Stomach smooth muscle (tissue), 2 donors: Measurements from ENCODE around the gene SFXN5.

Experiments
- H3K27ac ChIP-seq: one replicate; pipeline ENCODE4 v1.7.0; 2013; ENCODE audit warnings: mild to moderate bottlenecking, low read length, inconsistent platforms
- H3K27me3 ChIP-seq, 2 donors: one replicate each; pipeline ENCODE4 v1.7.0; 2013; ENCODE audit warnings: low read length in 2 of 2; ENCODE audit not compliant: insufficient read depth in 2 of 2, control insufficient read depth in 1 of 2
- H3K36me3 ChIP-seq, 2 donors: one replicate each; pipeline ENCODE4 v1.7.0; 2013; ENCODE audit warnings: low read length in 2 of 2; ENCODE audit not compliant: control insufficient read depth in 2 of 2, insufficient read depth in 2 of 2
- H3K4me1 ChIP-seq: one replicate; pipeline ENCODE4 v1.7.0; 2013; ENCODE audit warnings: low read length; ENCODE audit not compliant: control insufficient read depth, insufficient read depth
- H3K4me3 ChIP-seq, 2 donors: one replicate each; pipeline ENCODE4 v1.7.0; 2013; ENCODE audit warnings: low read length in 2 of 2
- H3K9ac ChIP-seq, 2 donors: one replicate each; pipeline ENCODE4 v1.7.0; 2013; ENCODE audit warnings: low read length in 2 of 2, mild to moderate bottlenecking in 1 of 2
- H3K9me3 ChIP-seq, 2 donors: one replicate each; pipeline ENCODE4 v1.7.0; 2013; ENCODE audit warnings: low read length in 2 of 2; ENCODE audit not compliant: control insufficient read depth in 2 of 2
- donor health status: healthy.
- donor health status: Pancreatic carcinoma.

The SFXN5 gene

GRCh38 chr2:73110168-73111072 lies 38.9 kb upstream of the SFXN5 start:
- Histone ChIP-seq H3K27me3 (no peaks in the 10 kb centered on the region), H3K36me3 (no peaks in the 10 kb centered on the region), H3K9ac (peak overlapping the region; percentile 84 to 91), H3K9me3 (no peaks in the 10 kb centered on the region), H3K4me3 (peak overlapping the region; percentile 81 to 88), H3K27ac (no peak overlapping the region), H3K4me1 (peaks cover 43% of the 10 kb centered on the region)

- Histone ChIP-seq H3K9me3 (no peaks in the 10 kb centered on the region), H3K36me3 (no peaks in the 10 kb centered on the region), H3K4me3 (no peak overlapping the region), H3K9ac (no peak overlapping the region), H3K27ac (no peak overlapping the region), H3K27me3 (no peaks in the 10 kb centered on the region), H3K4me1 (peaks cover 45% of the 10 kb centered on the region)
Measured at GRCh38 chr2:73109431-73110167, 38.1 kb upstream of the SFXN5 start.

GRCh38 chr2:73107211-73107926 lies 35.9 kb upstream of the SFXN5 start:
- Histone ChIP-seq H3K4me1 (peaks cover 42% of the 10 kb centered on the region), H3K9me3 (no peaks in the 10 kb centered on the region), H3K27ac (no peak overlapping the region), H3K9ac (no peak overlapping the region), H3K27me3 (no peaks in the 10 kb centered on the region), H3K36me3 (no peaks in the 10 kb centered on the region), H3K4me3 (no peak overlapping the region)

GRCh38 chr2:73106791-73107190 lies 35.3 kb upstream of the SFXN5 start:
- Histone ChIP-seq H3K9me3 (no peaks in the 10 kb centered on the region), H3K9ac (no peak overlapping the region), H3K4me3 (no peak overlapping the region), H3K27ac (no peak overlapping the region), H3K27me3 (no peaks in the 10 kb centered on the region), H3K36me3 (no peaks in the 10 kb centered on the region), H3K4me1 (peaks cover 36% of the 10 kb centered on the region)

GRCh38 chr2:73105511-73105971 lies 34.0 kb upstream of the SFXN5 start:
- Histone ChIP-seq H3K4me3 (no peak overlapping the region), H3K36me3 (no peaks in the 10 kb centered on the region), H3K27ac (no peak overlapping the region), H3K9ac (no peak overlapping the region), H3K9me3 (no peaks in the 10 kb centered on the region), H3K27me3 (no peaks in the 10 kb centered on the region), H3K4me1 (peaks cover 26% of the 10 kb centered on the region)

GRCh38 chr2:73104933-73105332 lies 33.4 kb upstream of the SFXN5 start:
- Histone ChIP-seq H3K9me3 (no peaks in the 10 kb centered on the region), H3K36me3 (no peaks in the 10 kb centered on the region), H3K4me3 (no peak overlapping the region), H3K27ac (no peak overlapping the region), H3K27me3 (no peaks in the 10 kb centered on the region), H3K9ac (no peak overlapping the region), H3K4me1 (peaks cover 20% of the 10 kb centered on the region)

- Histone ChIP-seq H3K36me3 (no peaks in the 10 kb centered on the region), H3K9ac (no peak overlapping the region), H3K9me3 (no peaks in the 10 kb centered on the region), H3K4me1 (peaks cover 20% of the 10 kb centered on the region), H3K4me3 (no peak overlapping the region), H3K27me3 (no peaks in the 10 kb centered on the region), H3K27ac (no peak overlapping the region)
Measured at GRCh38 chr2:73103018-73103542, 31.6 kb upstream of the SFXN5 start.

GRCh38 chr2:73101626-73102256 lies 30.2 kb upstream of the SFXN5 start:
- H3K36me3 ChIP-seq = no peaks in the 10 kb centered on the region
- no peaks in the 10 kb centered on the region for H3K9me3 ChIP-seq
- H3K4me3 ChIP-seq = no peak overlapping the region
- no peak overlapping the region for H3K9ac ChIP-seq
- no peaks in the 10 kb centered on the region for H3K27me3 ChIP-seq
- no peak overlapping the region for H3K27ac ChIP-seq
- H3K4me1 ChIP-seq = peaks cover 10% of the 10 kb centered on the region

GRCh38 chr2:73100956-73101355 lies 29.4 kb upstream of the SFXN5 start:
- peaks cover 5% of the 10 kb centered on the region for H3K4me1 ChIP-seq
- no peak overlapping the region for H3K9ac ChIP-seq

GRCh38 chr2:73099486-73099885 lies 28.0 kb upstream of the SFXN5 start:
- Histone ChIP-seq H3K36me3 (no peaks in the 10 kb centered on the region), H3K9me3 (no peaks in the 10 kb centered on the region), H3K27me3 (no peaks in the 10 kb centered on the region), H3K27ac (no peak overlapping the region), H3K4me1 (peaks cover 4% of the 10 kb centered on the region), H3K4me3 (no peak overlapping the region), H3K9ac (no peak overlapping the region)

More at GRCh38 chr2:73100956-73101355, 29.4 kb upstream of the SFXN5 start:
- H3K27ac ChIP-seq = no peak overlapping the region
- no peaks in the 10 kb centered on the region for H3K36me3 ChIP-seq
- H3K9me3 ChIP-seq = no peaks in the 10 kb centered on the region
- no peak overlapping the region for H3K4me3 ChIP-seq
- no peaks in the 10 kb centered on the region for H3K27me3 ChIP-seq
